Panc1 (cell line): ENCODE results near the gene ELSPBP1. TPM values are rescaled to one million over a fixed set of nuclear protein-coding genes. Genes with fewer than 3 reads are reported as not detected.

Experiments used
- ATAC-seq: fragments of 200-7000 bp; cut with Tn5 transposase; 2 replicates; pipeline ENCODE4 v1.9.1; 2020; ENCODE audit warnings: mild to moderate bottlenecking, moderate library complexity
- BruUV-seq: library from RNA; stranded (reverse); fragments of 400-500 nt; replicated peaks from 2 replicates; lab custom pipeline; 2021; lab: Mats Ljungman, UMichigan
- CTCF ChIA-PET: fragments of 300-600 bp; sonication (Branson Sonifier 250); formaldehyde crosslinking; loops from one replicate; lab custom pipeline; 2022; ENCODE audit warnings: antibody characterized with exemption; lab: Charles Lee
- POLR2A ChIA-PET: fragments of 300-600 bp; sonication (Branson Sonifier 250); formaldehyde crosslinking; loops from one replicate; lab custom pipeline; 2022; ENCODE audit warnings: antibody characterized with exemption; lab: Charles Lee
- DNase-seq: peaks from one replicate; pipeline ENCODE4 v3.0.0-alpha.2; 2010; ENCODE audit warnings: low read depth, low spot score
- H3K27ac ChIP-seq: 2 replicates; pipeline ENCODE4 v1.5.1; 2011; ENCODE audit warnings: mild to moderate bottlenecking, low read length, inconsistent platforms
- H3K27me3 ChIP-seq: fragments of 200-500 bp; sonication (Bioruptor generic); 2 replicates; pipeline ENCODE4 v1.6.0; 2014; ENCODE audit warnings: low read length, inconsistent platforms; ENCODE audit not compliant: control insufficient read depth, insufficient read depth
- H3K36me3 ChIP-seq: fragments of 200-500 bp; sonication (Bioruptor generic); 2 replicates; pipeline ENCODE4 v1.5.1; 2014; ENCODE audit warnings: inconsistent platforms, mild to moderate bottlenecking, low read length, moderate library complexity; ENCODE audit not compliant: control insufficient read depth, insufficient read depth
- H3K4me1 ChIP-seq: 2 replicates; pipeline ENCODE4 v1.5.1; 2011; ENCODE audit warnings: inconsistent platforms, mild to moderate bottlenecking, low read length, moderate library complexity; ENCODE audit not compliant: control insufficient read depth, insufficient read depth
- H3K4me3 ChIP-seq, 2 experiments: 2 replicates each; pipeline ENCODE4 v1.5.1; 2011 to 2012; ENCODE audit warnings: low read depth in 2 of 2, low read length in 2 of 2, mild to moderate bottlenecking in 2 of 2, inconsistent platforms in 1 of 2, moderate library complexity in 1 of 2
- H3K9me3 ChIP-seq: fragments of 200-500 bp; sonication (Bioruptor generic); 2 replicates; pipeline ENCODE4 v1.5.1; 2014; ENCODE audit warnings: low read depth, mild to moderate bottlenecking, inconsistent platforms, low read length, moderate library complexity; ENCODE audit not compliant: control insufficient read depth, insufficient read depth
- CTCF ChIP-seq: fragments of 450-650 bp; IDR thresholded peaks from 2 replicates; pipeline ENCODE4 v1.5.1; 2017; ENCODE audit warnings: mild to moderate bottlenecking
- POLR2AphosphoS5 ChIP-seq: IDR thresholded peaks from 2 replicates; pipeline ENCODE4 v1.6.1; 2012; ENCODE audit warnings: mild to moderate bottlenecking, low read depth, low read length, moderate library complexity
- REST ChIP-seq, 2 experiments: IDR thresholded peaks; 2 replicates each; pipeline ENCODE4 v1.6.1; 2011 to 2012; ENCODE audit warnings: low read depth in 2 of 2, control low read depth in 1 of 2, low read length in 1 of 2, mild to moderate bottlenecking in 1 of 2, moderate library complexity in 1 of 2; ENCODE audit not compliant: insufficient read depth in 1 of 2
- SIN3A ChIP-seq: IDR thresholded peaks from 2 replicates; pipeline ENCODE4 v1.6.1; 2012; ENCODE audit warnings: low read depth, mild to moderate bottlenecking, low read length, moderate library complexity, borderline replicate concordance; ENCODE audit not compliant: insufficient read depth
- TCF7L2 ChIP-seq: IDR thresholded peaks from 2 replicates; pipeline ENCODE4 v1.6.1; 2011; ENCODE audit warnings: mild to moderate bottlenecking, low read depth, low read length, inconsistent platforms
- in situ Hi-C: cut with HindIII; loops from 2 replicates; pipeline ENCODE4 v1.10.0; 2016; ENCODE audit warnings: low sequenced_read_pairs, low pct_unique_long_range_greater_than_20kb
- intact Hi-C: fragments of 100-400 bp; cut with micrococcal nuclease; formaldehyde crosslinking; loops from one replicate; pipeline ENCODE4 v1.10.0; 2022; ENCODE audit not compliant: unreplicated experiment
- total RNA-seq: library from RNA; stranded (reverse); gene quantifications from one replicate; pipeline ENCODE4 v1.2.1, GENCODE V29; 2021; ENCODE audit not compliant: unreplicated experiment

Gene ELSPBP1
- total RNA-seq, 1 experiment from 2014 or later, result not detected

- in situ Hi-C loops (no loop called here), intact Hi-C loops (no loop called here)
- H3K36me3 ChIP-seq, result no peaks in the 10 kb centered on the region
- ATAC-seq (no peak), DNase-seq (no peak)
- TF ChIP-seq TCF7L2 (no peak), POLR2AphosphoS5 (no peak), CTCF (no peak), REST (IDR thresholded peaks at IDR 0.05; ENCODE audit: insufficient read depth in 1 of 2, low read depth in 2 of 2, low read length in 1 of 2) (no peak), SIN3A (no peak)
- H3K27me3 ChIP-seq, result no peaks in the 10 kb centered on the region; the same call in 1 of the 2 replicates
- no peak overlapping the region for H3K27ac ChIP-seq
- ChIA-PET POLR2A (no interaction called here), CTCF (no interaction called here)
- BruUV-seq, result no TSS peak
- no peaks in the 10 kb centered on the region for H3K4me1 ChIP-seq
- no peaks in the 10 kb centered on the region for H3K9me3 ChIP-seq
- no peak overlapping the region for H3K4me3 ChIP-seq
Measured at GRCh38 chr19:48025480-48025879, 31.0 kb downstream of the ELSPBP1 start.

GRCh38 chr19:48029431-48029830 lies 35.0 kb downstream of the ELSPBP1 start:
- in situ Hi-C loops, result no loop called here
- no TSS peak for BruUV-seq
- intact Hi-C loops, result no loop called here
- TF ChIP-seq POLR2AphosphoS5 (no peak), REST (IDR thresholded peaks at IDR 0.05; ENCODE audit: insufficient read depth in 1 of 2, low read depth in 2 of 2, low read length in 1 of 2) (no peak), CTCF (no peak), TCF7L2 (no peak)
- H3K27me3 ChIP-seq, result no peaks in the 10 kb centered on the region; the same call in 1 of the 2 replicates
- ATAC-seq (no peak), DNase-seq (no peak)
- POLR2A ChIA-PET, result no interaction called here
- H3K4me3 ChIP-seq, result no peak overlapping the region
- H3K4me1 ChIP-seq, result no peaks in the 10 kb centered on the region
- no peaks in the 10 kb centered on the region for H3K9me3 ChIP-seq
- H3K27ac ChIP-seq, result no peak overlapping the region
- no peaks in the 10 kb centered on the region for H3K36me3 ChIP-seq
- CTCF ChIA-PET, result interaction anchor here (0.6 kb wide), 1 partner anchor 262 kb away, joined by 3 read pairs; no protein-coding TSS in a partner anchor
